NCI-H1105 (cell line): Measurements from ENCODE around the gene ADAMTSL2.

Source experiments
- DNase-seq: peaks from one replicate; lab custom pipeline; 2025; lab: John Stamatoyannopoulos, UW

ADAMTSL2 gene

DNA sequence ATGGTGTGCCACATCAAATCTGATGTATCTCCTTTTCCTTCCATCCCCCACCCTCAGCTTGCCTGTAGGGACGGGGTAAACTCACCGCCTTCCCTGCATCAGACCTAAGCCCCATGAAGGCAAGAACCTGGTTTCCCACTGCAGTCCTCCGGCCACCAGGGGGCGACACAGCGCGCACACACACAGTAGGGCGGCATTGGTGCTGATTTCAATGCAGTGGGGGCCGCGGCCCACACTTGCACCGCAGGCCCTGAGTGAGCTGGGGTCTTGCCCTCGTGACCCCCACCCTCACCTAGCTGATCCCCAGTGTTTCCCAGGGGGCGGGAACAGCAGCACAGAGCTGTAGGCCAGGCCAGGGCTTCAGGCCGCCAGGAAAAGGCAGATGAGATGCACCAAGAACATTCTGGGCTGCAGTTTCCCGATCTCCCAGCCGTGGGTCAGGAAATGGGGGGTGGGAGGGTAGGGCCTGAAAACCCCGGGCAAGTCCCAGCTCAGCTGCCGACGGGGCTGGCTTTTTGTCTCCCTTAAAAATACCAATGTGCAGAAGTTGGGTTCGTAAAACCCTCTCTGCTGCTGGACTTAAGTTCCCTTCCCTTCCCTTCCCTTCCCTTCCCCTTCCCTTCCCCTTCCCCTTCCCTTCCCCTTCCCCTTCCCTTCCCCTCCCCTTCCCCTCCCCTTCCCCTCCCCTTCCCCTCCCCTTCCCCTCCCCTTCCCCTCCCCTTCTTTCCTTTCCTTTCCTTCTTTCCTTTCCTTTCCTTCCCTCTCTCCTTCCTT is 55.1 kb downstream of the ADAMTSL2 start:
- DNase-seq, result no peak

DNA sequence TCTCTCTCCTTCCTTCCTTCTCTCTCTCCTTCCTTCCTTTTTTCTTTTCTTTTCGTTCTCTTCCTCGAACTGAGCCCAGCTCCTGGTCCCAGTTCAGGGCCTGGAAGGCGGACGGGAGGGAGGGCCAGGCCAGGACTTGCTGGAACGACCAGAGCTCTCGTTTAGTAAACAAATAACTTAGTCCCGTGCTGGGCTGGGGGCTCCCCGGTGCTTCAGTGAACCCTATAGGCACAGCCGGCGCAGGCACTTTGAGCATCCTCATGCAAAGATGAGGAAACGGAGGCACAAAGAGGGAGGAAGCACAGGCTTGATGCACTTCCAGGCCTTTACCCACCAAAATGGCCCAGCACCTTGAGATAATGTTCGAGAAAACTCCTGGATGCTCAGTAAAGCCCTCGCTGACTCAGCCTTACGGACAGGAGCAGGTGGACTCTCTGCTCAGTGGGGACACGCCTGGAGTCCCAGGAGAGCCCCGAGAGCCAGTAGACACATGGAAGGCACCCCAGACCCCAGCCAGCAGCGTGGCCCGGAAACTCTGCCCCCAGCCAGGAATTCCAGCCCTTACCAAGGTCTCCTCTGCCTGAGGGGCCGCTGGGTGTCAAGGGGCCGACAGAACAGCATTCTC is 55.8 kb downstream of the ADAMTSL2 start:
- DNase-seq, result no peak

GRCh38 chr9:133591116-133591910 is 56.8 kb downstream of the ADAMTSL2 start:
- DNase-seq, result no peak

GRCh38 chr9:133591985-133592384 is 57.5 kb downstream of the ADAMTSL2 start:
- DNase-seq, result no peak

- no peak for DNase-seq
These were observed 58.4 kb downstream of the ADAMTSL2 start for GRCh38 chr9:133592731-133593409.

- no peak for DNase-seq
These were observed 59.2 kb downstream of the ADAMTSL2 start for GRCh38 chr9:133593587-133594253.

DNA sequence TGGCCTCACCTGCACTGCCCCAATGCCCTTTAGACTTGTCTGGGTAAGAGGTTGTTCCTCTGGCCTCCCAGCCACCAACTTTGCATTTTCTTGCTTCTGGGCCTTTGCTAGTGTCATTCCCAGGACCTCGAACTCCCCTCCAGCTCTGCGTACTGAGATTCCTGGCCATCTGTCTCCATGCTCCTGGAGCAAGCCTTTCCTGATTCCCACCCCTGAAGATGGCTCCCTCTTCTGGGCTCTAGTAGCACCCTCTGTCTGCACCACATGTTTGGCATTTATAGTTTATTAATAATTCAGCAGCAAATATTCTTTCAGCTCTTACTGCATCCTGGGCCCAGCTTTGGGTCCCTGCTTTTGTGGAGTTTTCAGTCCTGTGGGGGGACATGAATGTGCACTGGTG is 59.8 kb downstream of the ADAMTSL2 start:
- no peak for DNase-seq

- DNase-seq, result no peak
These were observed 61.4 kb downstream of the ADAMTSL2 start for GRCh38 chr9:133595910-133596309.

DNA sequence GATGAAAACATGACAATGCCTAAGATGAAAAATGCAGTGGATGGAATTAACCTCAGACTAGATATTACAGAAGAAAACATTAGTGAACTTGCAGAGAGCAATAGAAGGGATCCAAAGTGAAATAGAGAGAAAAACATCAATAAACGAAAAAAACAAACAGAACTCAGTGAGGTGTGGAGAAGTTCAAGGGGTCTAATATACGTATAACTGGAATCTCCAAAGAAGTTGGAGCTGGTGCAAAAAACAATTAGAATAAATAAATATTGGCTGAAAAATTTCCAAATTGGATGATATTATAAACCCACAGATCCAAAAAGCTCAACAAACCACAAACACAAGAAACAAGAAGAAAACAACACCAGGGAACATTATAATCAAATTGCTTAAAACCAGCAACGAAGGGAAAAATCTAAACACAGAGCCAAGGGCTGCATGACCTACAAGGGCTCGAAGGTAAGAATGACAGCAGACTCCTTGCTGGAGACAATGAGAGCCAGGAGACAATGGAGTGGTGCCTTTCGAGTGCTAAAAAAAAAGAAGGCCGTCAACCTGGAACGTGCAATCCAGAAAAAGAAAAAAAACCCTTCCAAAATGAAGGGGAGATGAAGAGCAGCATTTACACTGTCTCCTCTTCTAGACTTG is 62.9 kb downstream of the ADAMTSL2 start:
- peak; percentile 25 for DNase-seq

DNA sequence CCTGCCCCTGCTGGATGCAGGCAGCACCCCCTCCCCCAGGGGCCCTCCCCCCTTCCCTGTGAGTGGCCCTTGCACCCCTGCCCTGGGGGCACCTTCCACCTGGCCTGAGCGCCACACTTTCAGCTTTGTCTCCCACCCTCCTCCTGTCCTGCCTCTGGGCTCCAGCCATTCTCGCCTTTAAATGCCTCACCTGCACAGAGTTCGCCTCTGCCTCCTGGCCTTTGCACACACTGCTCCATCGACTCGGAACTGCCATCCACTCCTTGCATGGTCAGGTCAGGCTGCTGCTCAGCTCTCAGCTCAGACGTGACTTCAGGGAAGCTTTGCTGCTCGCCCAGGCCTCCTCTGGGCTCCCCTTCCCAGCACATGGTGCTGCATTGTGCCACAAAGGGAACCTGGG is 64.5 kb downstream of the ADAMTSL2 start:
- DNase-seq, result no peak

DNA sequence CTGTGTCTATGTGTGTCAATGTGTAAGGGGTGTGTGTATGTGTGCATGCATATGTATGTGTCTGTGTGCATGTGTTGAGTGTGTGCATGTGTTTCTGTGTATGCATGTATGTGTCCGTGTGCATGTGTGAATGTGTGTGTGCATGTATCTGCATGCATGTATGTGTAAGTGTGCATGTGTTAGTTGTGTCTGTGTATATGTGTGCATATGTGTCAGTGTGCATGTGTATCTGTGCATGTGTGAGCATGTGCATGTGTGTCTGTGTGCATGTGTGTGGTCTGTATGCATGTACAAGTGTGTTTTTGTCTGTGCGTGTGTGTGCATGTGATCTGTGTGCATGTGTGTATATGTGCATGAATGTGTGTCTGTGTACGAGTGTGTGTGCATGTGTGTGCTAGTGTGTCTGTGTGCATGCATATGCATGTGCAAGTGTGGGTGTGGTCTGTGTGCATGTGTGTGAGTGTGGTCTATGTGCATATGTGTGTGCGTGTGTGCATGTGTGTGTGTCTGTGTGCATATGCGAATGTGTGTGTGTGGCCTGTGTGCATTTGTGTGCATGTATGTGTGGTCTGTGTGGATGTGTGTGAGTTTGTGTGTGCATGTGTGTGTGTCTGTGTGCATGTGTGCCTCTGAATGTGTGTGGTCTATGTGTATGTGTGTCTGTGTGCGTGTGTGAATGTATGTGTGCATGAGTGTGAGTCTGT is 65.1 kb downstream of the ADAMTSL2 start:
- no peak for DNase-seq

- no peak for DNase-seq
These were observed 66.2 kb downstream of the ADAMTSL2 start for GRCh38 chr9:133600739-133601138.

DNA sequence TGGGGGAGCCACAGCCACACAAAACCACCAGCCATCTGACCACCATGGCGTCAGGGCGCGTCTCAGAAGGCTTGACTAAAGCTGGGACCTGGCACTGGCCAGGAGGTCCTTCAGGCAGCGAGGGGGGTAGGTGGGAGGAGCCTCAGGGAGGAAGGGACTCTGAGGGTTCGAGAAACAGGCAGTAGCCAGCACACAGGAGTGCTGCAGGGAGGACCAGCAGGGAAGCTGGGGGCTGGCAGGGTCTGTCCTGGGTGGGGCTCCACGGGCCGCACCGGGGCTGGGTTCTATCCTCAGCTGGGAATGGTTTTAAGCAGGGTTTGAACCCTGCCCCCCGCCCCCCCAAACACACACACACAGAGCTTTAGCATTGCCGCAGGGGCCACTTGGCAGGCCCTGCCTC is 67.2 kb downstream of the ADAMTSL2 start:
- no peak for DNase-seq

DNA sequence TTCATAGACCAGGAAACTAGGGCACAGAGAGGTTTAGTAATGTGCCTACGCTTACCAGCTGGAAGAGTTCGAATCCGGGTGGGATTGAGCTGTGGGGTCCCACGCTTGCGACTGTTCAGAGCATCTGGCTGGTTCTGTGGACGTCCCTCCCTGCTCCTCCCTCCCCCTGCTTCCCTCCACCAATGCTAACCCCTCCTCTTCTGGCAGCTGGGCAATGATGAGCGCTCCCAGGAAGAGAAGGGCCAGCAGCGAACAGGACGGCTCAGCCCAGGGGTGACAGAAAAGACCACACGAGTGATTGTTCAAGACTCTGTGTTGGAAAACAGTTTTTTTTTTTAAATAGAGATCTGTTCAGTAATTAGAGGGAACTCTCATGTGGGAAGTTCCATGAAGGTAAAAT is 67.8 kb downstream of the ADAMTSL2 start:
- peak; percentile 27 for DNase-seq

GRCh38 chr9:133603135-133603927 is 68.8 kb downstream of the ADAMTSL2 start:
- DNase-seq, result no peak

DNA sequence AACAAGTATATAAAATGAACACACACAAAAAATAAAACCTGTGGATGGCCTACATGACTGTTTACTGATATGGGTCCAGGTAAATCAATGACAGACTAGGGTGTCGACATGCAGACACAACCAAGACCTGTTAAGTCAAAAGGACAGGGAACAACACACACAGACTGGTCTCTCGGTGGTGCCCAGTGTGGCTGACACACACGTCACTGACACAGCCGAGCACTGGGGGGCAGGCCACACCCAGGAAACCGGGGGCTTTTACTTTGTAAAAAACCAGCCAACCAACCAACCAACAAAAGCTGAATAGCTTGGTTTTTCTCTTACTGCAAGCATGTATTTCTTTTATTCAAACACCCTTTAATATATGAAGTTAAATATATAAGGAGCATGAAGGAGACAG is 69.7 kb downstream of the ADAMTSL2 start:
- DNase-seq, result no peak

DNA sequence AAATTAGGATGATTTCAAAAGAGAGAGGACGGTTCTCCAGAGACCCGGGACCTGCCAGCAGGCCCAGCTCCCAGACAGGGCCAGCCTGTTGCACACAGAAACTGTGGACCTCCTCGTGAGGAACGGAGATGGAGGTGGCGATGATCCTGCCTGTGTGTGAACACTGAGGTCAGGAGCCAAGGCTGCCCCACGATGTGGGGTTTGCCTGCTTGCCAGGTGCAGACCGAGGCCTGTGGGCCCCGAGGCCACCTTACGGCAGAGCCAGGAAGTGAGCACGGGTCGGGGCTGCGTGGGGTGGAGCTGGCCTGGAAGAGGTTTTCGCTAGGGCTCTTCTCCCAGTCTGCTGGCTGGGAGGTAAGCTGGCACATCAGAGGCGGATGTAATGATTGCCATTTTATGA is 70.4 kb downstream of the ADAMTSL2 start:
- no peak for DNase-seq

DNA sequence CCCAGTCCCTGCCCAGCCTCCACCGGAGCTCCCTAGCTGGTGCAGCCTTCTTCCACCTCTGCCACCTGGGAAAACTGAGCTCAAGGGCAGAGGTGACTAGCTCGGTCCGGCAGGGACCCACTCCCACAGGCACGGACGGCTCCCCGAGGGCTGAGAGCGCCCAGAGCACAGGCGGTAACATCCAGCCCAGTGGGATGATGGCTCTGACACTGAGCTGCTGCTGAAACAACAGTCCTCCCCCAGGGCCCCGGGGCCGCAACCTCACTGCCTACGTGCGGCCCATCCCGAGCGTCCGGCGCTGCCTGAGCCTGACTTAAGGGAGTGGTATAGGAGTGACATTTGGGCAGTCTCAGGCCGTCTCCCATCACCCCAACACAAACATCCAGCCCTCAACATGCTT is 70.9 kb downstream of the ADAMTSL2 start:
- DNase-seq, result no peak

- peak; percentile 35 for DNase-seq
These were observed 71.6 kb downstream of the ADAMTSL2 start for GRCh38 chr9:133605856-133606707.
